MCF 10A (cell line): ENCODE results near the gene DCDC1. TPM values are rescaled to one million over a fixed set of nuclear protein-coding genes. Genes with fewer than 3 reads are reported as not detected.

Experiments used
- BruUV-seq: library from RNA; stranded (reverse); fragments of 400-500 nt; replicated peaks from 2 replicates; lab custom pipeline; 2021; lab: Mats Ljungman, UMichigan
- CTCF ChIA-PET: fragments of 300-600 bp; sonication (Branson Sonifier 250); formaldehyde crosslinking; extraction: SDS; loops from one replicate; lab custom pipeline; 2021; ENCODE audit warnings: antibody characterized with exemption, inconsistent platforms; lab: Yijun Ruan, JAX
- POLR2A ChIA-PET: fragments of 300-600, 350-650 bp; sonication (Branson Sonifier 250); formaldehyde crosslinking; extraction: SDS; loops from one replicate; lab custom pipeline; 2020; ENCODE audit warnings: antibody characterized with exemption, inconsistent platforms; lab: Yijun Ruan, JAX
- DNase-seq: peaks from one replicate; pipeline ENCODE4 v3.0.0-alpha.2; 2018; ENCODE audit not compliant: unreplicated experiment
- H3K27ac Mint-ChIP-seq: one replicate; pipeline ENCODE4 v1.8.0; 2022; ENCODE audit warnings: mild to moderate bottlenecking, low read depth, mixed read lengths; ENCODE audit not compliant: unreplicated experiment
- H3K27me3 Mint-ChIP-seq: one replicate; pipeline ENCODE4 v1.8.0; 2022; ENCODE audit warnings: mixed read lengths; ENCODE audit not compliant: insufficient read depth, unreplicated experiment
- H3K36me3 Mint-ChIP-seq: one replicate; pipeline ENCODE4 v1.8.0; 2022; ENCODE audit warnings: mild to moderate bottlenecking, moderate library complexity, mixed read lengths; ENCODE audit not compliant: insufficient read depth, unreplicated experiment
- H3K4me1 Mint-ChIP-seq: one replicate; pipeline ENCODE4 v1.8.0; 2022; ENCODE audit warnings: mixed read lengths; ENCODE audit not compliant: insufficient read depth, unreplicated experiment
- H3K4me3 Mint-ChIP-seq: one replicate; pipeline ENCODE4 v1.8.0; 2022; ENCODE audit warnings: mild to moderate bottlenecking, moderate library complexity, mixed read lengths; ENCODE audit not compliant: unreplicated experiment
- H3K9me3 Mint-ChIP-seq: one replicate; pipeline ENCODE4 v1.8.0; 2022; ENCODE audit warnings: mixed read lengths; ENCODE audit not compliant: unreplicated experiment
- CTCF ChIP-seq: fragments of 200-600 bp; IDR thresholded peaks from one replicate; pipeline ENCODE4 v1.8.0; 2022; ENCODE audit warnings: antibody characterized with exemption, mild to moderate bottlenecking; ENCODE audit not compliant: unreplicated experiment
- intact Hi-C: fragments of 100-400 bp; cut with micrococcal nuclease; formaldehyde crosslinking; loops from 2 replicates; pipeline ENCODE4 v1.14.1; 2022
- total RNA-seq: library from RNA; stranded (reverse); gene quantifications from 2 replicates; pipeline ENCODE4 v1.2.3, GENCODE V29; 2022

Gene DCDC1
- total RNA-seq, 1 experiment from 2014 or later, result 0.19 TPM

- H3K9me3 Mint-ChIP-seq, result no peaks in the 10 kb centered on the region
- no TSS peak for BruUV-seq
- no peaks in the 10 kb centered on the region for H3K36me3 Mint-ChIP-seq
- peak; percentile 43 for DNase-seq
- no peaks in the 10 kb centered on the region for H3K4me1 Mint-ChIP-seq
- H3K27me3 Mint-ChIP-seq, result peaks cover 70% of the 10 kb centered on the region
- intact Hi-C loops, result no loop called here
- POLR2A ChIA-PET, result no interaction called here
- CTCF ChIA-PET, result interaction anchor here (0.5 to 3.2 kb wide), 21 partner anchors 10 to 1520 kb away, joined by 3 to 22 read pairs (median 4); no protein-coding TSS in a partner anchor
- no peak overlapping the region for H3K4me3 Mint-ChIP-seq
- H3K27ac Mint-ChIP-seq, result no peak overlapping the region
- TF ChIP-seq CTCF, result peak; percentile 40
Measured at GRCh38 chr11:30914143-30914762, 455.3 kb downstream of the DCDC1 start.

GRCh38 chr11:30911247-30911646, 458.3 kb downstream of the DCDC1 start:
- no peak for DNase-seq
- BruUV-seq, result no TSS peak
- POLR2A ChIA-PET, result interaction anchor here (0.7 kb wide), 1 partner anchor 1529 kb away, joined by 3 read pairs; no protein-coding TSS in a partner anchor
- H3K27ac Mint-ChIP-seq, result no peak overlapping the region
- intact Hi-C loops, result no loop called here
- no peaks in the 10 kb centered on the region for H3K9me3 Mint-ChIP-seq
- H3K4me3 Mint-ChIP-seq, result no peak overlapping the region
- CTCF ChIA-PET, result interaction anchor here (1.3 kb wide), 1 partner anchor 566 kb away, joined by 5 read pairs; no protein-coding TSS in a partner anchor
- peaks cover 68% of the 10 kb centered on the region for H3K27me3 Mint-ChIP-seq
- TF ChIP-seq CTCF, result no peak
- no peaks in the 10 kb centered on the region for H3K4me1 Mint-ChIP-seq
- no peaks in the 10 kb centered on the region for H3K36me3 Mint-ChIP-seq

GRCh38 chr11:30908857-30909256, 460.7 kb downstream of the DCDC1 start:
- Mint-ChIP-seq H3K27me3 (peaks cover 68% of the 10 kb centered on the region), H3K4me1 (no peaks in the 10 kb centered on the region), H3K36me3 (no peaks in the 10 kb centered on the region), H3K4me3 (no peak overlapping the region), H3K27ac (no peak overlapping the region), H3K9me3 (no peaks in the 10 kb centered on the region)
- intact Hi-C loops, result no loop called here
- DNase-seq, result no peak
- ChIA-PET POLR2A (no interaction called here), CTCF (interaction anchor here (0.6 kb wide), 1 partner anchor 780 kb away, joined by 3 read pairs; no protein-coding TSS in a partner anchor)
- BruUV-seq, result no TSS peak
- no peak for TF ChIP-seq CTCF

GRCh38 chr11:30908272-30908671, 461.3 kb downstream of the DCDC1 start:
- intact Hi-C loops, result no loop called here
- H3K4me3 Mint-ChIP-seq, result no peak overlapping the region
- DNase-seq, result no peak
- no peak overlapping the region for H3K27ac Mint-ChIP-seq
- BruUV-seq, result no TSS peak
- ChIA-PET POLR2A (no interaction called here), CTCF (interaction anchor here (0.6 to 2.2 kb wide), 3 partner anchors 9 to 779 kb away, joined by 3 to 14 read pairs (median 7); no protein-coding TSS in a partner anchor)
- H3K9me3 Mint-ChIP-seq, result no peaks in the 10 kb centered on the region
- no peaks in the 10 kb centered on the region for H3K36me3 Mint-ChIP-seq
- no peaks in the 10 kb centered on the region for H3K4me1 Mint-ChIP-seq
- TF ChIP-seq CTCF, result no peak
- H3K27me3 Mint-ChIP-seq, result peaks cover 68% of the 10 kb centered on the region
